Measurements from ENCODE around the gene SCGB3A2. TPM values are rescaled to one million over a fixed set of nuclear protein-coding genes. Genes with fewer than 3 reads are reported as not detected.

SCGB3A2 gene
- total RNA-seq, 4 donors from 2014 or later, result not detected

- TF ChIP-seq POLR2AphosphoS5 (IDR thresholded peaks at IDR 0.05), result no peak
- TF ChIP-seq POLR2A (IDR thresholded peaks at IDR 0.05), result no peak
- TF ChIP-seq EP300 (IDR thresholded peaks at IDR 0.05), result no peak
- TF ChIP-seq CTCF (IDR thresholded peaks at IDR 0.05), result no peak
- no peaks in the 10 kb centered on the region for H3K36me3 ChIP-seq
- 58% methylated on average over 3 of the region's 3 CpGs for WGBS
These were observed 49.4 kb downstream of the SCGB3A2 start for GRCh38 chr5:147927901-147928300.

GRCh38 chr5:147930769-147931168, 52.3 kb downstream of the SCGB3A2 start:
- no peaks in the 10 kb centered on the region for H3K9me3 ChIP-seq
- no peaks in the 10 kb centered on the region for H3K36me3 ChIP-seq
- TF ChIP-seq POLR2AphosphoS5 (IDR thresholded peaks at IDR 0.05), result no peak
- no peak for TF ChIP-seq POLR2A (IDR thresholded peaks at IDR 0.05)
- WGBS, result 63% methylated on average over 2 of the region's 2 CpGs
- H3K4me1 ChIP-seq, result peaks cover 12% of the 10 kb centered on the region
- H3K4me3 ChIP-seq, result no peak overlapping the region
- no peak overlapping the region for H3K27ac ChIP-seq
- H3K27me3 ChIP-seq, result no peaks in the 10 kb centered on the region
- DNase-seq (ENCODE audit: low spot score in 2 of 2), result no peak

More at GRCh38 chr5:147927901-147928300, 49.4 kb downstream of the SCGB3A2 start:
- H3K4me3 ChIP-seq, result no peak overlapping the region
- peaks cover 12% of the 10 kb centered on the region for H3K4me1 ChIP-seq
- H3K9me3 ChIP-seq, result no peaks in the 10 kb centered on the region
- no peak overlapping the region for H3K27ac ChIP-seq
- no peak for DNase-seq (ENCODE audit: low spot score in 2 of 2)
- H3K27me3 ChIP-seq, result no peaks in the 10 kb centered on the region

Other genes starting within 250 kb of the SCGB3A2 start
- under 1 TPM in 1 of 4 donors, not detected in 3; 0.45 TPM for gene JAKMIP2, start 96.0 kb upstream of the SCGB3A2 start, total RNA-seq
- gene SPINK1, start 47.0 kb upstream of the SCGB3A2 start, total RNA-seq, result 10 to 100 TPM in 1 of 4 donors, 1 to 10 TPM in 1, not detected in 2; 2.5 to 64.5 TPM
- 100 to 1,000 TPM in 2 of 4 donors, 10 to 100 TPM in 2; 28.2 to 130 (median 86.4) TPM for gene C5orf46, start 27.8 kb downstream of the SCGB3A2 start, total RNA-seq
- 100 to 1,000 TPM; 172 to 373 (median 245) TPM for gene SPINK5, start 185.3 kb downstream of the SCGB3A2 start, total RNA-seq

Data from suprapubic skin (tissue), 4 donors.